GM19395 (cell line): Measurements from ENCODE around the gene RIPOR2.
"Not testable (repeated sequence)": the region's sequence is repeated elsewhere in the genome, so short reads cannot be mapped to it uniquely, and the experiment has no call there.

Experiments
- ATAC-seq: cut with Tn5 transposase; IDR thresholded peaks from one replicate; pipeline ENCODE4 v1.9.1; 2021; ENCODE audit warnings: mild to moderate bottlenecking, moderate library complexity; ENCODE audit not compliant: unreplicated experiment

The RIPOR2 gene

DNA sequence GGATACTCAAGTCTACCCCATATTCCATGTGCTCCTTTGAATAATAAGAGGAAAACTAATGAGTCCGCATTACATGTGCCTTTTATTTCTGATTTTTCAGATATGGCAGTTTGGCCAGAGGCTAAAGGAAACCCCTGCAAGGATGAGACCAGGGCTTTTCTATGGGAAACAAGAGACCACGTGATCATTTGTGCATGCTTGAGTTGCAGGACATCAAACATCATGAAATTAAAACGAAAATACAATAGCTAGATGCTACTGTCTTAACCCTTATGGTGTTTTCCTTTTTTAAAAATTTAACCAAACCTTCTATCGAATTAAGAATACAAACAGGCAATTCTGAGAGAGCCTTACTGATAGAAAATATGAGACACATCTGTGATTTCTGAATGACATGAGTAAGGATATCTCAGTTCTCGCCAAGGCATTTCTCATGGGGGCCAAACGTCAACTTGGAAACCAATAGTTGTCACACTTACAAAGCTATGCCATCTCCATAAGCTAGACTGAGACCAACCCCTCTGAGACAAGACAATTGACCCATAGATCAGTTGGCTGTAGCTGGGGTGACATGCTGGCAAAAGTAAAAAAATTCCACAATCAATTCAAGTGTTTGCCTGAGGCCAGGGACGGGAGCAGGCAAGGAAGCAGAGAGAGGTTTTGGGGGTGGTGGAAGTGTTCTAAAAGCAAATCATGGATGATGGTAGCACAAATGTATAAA, 52.8 kb downstream of the RIPOR2 start:
- no peak for ATAC-seq

DNA sequence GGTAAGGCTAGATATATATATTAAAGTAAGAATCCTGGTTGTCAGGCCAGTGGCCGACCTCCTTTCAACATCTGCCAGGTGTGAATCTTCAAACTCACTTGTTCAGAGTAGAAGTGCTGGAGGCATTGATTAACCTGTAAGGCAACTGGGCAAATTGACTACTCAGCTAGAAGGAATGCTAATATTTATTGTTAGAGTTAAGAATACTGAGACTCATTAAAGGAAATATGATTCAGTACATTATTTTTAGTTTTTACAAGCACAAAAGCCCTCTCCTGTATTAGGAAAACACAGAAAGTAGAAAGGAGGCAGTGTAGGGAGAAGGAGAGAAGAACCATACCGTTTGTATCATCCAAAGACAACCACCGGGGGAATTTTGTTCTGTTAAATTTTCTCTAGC, 53.5 kb downstream of the RIPOR2 start:
- ATAC-seq: no peak

DNA sequence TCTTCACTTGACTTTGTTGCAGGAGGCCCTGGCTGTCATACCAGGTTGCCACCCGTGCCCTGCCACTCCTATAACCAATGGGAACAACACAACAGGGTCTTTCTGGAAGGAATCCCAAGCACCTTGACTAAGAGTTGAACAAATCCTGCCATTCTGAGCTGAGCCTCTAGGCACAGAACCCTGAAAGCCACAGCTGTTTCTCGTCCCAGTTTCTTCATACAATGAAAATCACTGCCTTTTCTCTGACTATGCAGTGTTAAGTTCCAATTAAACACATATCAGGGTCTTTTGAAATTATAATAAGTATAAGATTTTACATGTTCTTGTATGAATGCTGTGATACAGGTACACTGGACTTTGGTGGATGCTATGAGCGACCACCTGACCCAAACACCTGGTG, 54.4 kb downstream of the RIPOR2 start:
- ATAC-seq: no peak

DNA sequence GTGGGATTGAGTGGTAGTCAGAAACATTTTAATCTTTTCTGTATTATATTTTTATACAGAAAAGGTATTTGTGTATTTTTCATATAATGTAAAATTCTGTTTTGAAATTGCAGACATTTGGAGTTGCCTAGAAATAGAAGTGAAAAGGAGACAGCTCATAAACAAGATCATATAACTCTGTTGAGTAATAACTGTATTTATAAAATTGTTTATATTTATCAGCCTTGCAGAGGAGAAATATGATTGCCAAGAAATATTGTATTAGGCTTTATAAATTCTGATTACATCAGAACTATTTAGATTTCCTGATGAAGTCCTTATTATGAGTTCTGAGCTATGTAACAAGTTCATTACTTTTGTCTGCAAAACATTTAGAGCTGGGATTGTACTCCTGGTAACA, 55.3 kb downstream of the RIPOR2 start:
- no peak for ATAC-seq

DNA sequence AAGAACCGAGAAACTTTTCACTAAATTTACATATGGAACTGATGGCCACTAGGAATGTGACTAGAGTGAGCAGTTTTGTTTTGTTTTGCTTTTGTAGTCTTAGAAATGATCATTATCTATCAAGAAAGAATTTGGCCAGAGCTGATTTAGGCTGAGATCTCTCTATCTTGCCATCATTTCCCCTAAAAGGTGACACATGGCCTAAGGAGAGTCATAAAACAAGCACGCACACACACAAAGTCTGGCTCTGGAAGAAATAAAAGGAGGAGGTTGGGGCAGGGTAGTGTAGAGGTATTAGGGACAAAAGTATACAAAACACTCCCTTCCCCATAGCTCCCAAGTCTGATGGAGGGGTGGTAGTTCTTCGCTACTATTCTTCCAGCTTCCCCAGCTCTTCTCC, 56.4 kb downstream of the RIPOR2 start:
- ATAC-seq: no peak

DNA sequence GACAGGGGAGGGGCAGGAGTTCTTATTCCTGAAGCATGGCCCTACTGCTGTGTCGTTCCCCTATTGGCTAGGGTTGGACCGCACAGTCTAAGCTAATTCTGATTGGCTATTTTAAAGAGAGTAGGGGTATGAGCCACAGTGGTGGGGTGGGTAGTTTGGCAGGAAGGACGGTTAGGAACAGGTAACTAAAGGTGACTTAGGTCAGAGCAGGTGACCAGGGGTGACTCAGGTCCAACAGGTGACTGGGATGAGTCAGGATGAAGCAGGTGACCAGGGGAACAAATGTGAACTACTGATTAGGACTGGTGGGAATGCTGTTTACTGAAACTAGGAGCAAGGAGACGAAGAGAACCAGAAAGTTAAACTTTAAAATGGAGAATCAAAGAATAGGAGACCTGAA, 58.0 kb downstream of the RIPOR2 start:
- not testable (repeated sequence) for ATAC-seq

DNA sequence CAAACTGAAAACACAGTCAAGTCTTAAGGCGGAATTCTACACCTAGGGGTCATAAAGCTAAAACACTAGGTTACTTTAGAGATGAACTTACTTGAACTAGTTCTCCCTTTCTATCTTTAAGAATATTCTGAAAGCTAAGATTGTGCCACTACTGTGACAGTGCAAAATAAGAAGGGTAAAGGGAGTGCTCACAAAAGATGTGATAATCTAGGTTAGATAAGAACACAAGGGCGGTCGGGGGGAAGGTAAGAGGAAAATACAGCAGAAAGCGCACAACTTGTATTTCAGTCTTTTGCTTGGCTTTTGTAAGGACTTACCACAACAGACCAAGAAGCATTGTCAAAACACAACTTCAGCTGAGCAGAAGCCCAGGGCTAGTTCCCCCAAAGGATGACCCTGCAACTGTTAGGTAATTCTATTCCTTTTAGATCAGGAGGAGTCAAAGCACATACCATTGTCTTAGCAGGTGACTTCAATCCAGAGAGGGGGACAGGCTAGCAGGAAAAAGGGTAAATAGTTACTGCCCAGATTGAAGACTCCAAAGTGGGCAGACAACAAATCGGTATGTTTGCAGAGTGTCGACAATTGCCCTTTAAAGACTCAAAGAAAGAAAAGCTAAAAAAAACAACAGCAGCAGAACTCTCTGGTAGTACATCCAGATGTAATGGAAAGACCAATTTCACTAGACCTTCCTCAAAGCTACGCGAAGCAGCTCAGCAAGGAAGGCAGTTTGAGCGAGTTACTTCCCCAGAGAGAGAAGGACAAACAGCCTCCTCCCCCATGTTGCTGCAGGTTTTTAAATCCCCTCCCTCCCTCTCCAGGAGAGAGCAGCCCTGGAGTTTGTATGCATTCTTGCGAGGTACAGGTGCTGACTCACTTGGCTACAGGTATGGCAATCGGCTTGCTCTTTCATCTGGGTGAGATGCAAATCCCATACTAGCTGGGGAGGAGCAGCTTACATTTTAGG, 59.0 kb downstream of the RIPOR2 start:
- no peak for ATAC-seq

DNA sequence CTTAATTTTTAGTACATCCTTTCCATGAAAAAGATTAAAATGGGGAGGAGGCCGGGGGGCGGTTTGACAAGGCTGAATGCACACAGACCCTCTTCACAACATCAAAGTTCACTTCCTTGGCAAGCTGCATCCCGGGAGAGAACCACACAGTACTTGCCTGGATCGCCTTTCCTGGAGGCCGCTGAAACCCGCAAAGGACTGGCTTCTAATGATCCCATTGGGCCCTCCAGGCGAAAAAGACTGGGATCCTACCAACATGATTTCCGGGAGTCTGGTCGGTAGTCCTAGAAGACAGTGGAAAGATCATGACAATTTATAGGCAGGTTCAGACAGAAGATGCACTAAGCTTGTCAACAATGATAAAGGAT, 60.2 kb downstream of the RIPOR2 start:
- no peak for ATAC-seq

DNA sequence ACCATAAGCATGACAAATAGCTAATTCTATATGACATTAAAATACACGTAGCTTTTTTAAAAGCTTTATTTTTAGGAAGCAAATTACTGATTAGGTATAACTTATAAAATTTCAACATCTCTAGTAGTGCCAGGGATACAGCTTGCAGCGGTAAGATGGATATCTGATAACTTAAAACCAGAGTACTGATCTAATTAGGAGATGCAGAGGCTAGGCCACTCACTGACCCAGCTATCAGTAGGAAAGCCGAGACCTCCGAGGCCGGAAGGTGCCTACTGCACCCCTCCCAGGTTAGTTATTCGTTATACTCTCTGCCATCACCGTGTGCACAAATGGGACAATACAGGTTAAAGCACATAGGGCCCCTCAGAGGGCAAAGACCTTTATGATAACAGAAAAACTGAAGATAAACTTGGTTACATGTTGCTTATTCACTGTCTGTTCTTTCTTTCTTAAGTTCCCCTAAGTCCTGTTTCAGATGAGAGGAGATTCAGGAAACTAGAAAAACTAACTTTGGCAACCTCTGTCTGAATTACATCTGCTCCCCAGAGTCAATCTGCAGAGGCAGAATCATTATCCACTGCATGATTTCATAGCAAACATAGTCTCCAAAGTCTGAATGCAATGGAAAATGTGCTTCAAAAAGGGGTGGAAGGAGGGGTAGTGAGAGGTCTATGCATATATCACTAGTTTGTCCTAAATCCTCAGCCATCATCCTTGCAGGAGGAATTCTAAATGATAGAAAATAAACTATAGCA, 60.8 kb downstream of the RIPOR2 start:
- no peak for ATAC-seq

DNA sequence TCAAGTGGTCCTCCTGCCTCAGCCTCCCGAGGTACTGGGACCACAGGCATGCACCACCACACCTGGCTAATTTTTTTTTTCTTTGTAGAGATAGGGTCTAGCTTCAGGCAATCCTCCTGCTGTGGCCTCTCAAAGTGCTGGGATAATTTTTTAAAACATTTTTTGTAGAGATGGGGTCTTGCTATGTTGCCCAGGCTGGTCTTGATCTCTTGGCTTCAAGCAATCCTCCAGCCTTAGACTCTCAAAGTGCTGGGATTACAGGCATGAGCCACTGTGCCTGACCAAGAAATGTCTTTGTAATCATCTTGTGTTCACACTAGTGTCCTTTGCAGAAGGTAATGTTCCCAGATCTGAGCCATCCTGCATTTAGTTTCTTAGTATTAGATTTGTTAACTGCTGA, 61.6 kb downstream of the RIPOR2 start:
- ATAC-seq: no peak

DNA sequence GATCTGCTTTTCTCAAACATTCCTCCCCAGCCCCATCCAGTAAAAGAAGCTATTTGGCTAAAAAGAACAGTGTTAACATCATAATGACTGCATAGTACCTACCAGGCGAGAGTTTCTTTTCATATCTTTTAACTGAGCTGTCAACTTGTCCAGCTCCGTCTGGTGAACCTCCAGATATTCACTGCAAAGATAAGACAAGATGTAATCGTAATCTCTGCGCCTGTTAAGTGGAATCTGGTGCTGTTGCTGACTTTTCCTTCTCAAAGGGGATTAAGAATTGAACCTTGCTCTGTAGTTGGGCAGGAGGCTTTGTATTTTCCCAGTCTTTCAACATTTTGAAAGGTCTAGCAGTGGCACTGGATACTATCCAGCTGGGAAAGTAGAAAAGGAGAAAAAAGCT, 63.0 kb downstream of the RIPOR2 start:
- ATAC-seq: no peak

DNA sequence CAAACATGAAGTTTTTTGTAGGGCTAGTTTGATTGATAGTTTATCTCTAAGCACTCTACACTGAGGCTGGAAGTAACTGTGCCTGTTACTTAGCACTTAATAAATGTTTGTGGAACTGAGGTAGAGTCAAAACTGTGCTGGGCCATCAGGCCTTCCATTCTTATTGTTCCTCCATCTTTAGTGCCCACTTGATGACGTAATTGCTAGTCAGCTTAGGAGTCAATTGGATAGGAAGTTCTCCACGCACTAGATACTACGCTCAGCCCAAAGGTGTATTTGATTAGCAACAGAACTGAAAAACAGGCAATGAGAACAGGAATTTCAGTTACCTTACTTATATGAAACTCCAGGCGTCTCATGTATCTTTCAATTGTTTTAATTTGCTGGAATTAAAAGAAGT, 67.0 kb downstream of the RIPOR2 start:
- no peak for ATAC-seq

DNA sequence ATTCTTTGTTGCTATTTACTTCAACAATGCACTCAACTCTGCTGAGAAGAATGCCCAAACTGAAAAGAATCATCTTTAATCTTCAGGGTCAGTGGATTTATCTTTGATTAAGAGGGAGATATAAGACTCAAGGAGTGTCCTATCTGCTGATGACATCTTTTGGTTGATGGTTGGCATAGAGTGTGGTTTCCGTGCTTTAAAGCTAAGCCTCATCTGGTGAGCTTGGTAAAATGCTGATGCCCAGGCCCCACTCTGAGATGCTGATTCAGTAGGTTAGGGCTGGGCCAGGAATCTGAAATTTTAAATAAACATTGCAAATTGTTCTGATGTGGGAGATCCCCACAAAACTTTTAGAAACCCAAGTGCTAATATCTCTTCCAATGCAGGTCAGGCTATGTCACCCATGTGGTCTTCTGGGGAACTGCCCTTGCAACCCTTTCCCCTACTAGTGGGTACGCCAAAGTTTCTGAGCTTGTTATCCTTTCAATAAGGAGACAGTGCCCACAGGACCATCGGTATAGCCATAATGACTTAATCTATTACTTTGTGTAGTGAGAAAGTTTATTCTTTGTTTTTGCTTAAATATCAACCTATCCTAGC, 68.6 kb downstream of the RIPOR2 start:
- ATAC-seq: no peak

DNA sequence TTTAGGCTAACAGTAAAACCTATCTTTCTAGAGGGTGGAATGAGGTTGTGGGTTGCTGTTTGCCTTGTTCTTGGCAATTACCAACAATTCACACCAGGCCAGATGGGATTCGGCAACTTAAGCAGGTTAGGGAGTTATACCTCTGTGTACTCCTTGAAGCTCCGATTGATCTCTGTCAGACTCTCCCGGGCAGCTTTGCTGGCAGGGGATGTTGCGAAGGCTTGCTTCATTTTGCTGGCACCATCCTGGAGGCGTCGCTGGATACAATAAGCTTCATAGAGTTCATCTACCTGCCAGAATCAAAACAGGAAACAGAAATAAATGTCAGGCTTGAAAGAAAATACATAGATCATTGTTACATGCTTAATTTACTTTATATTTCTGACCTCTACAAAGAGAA, 70.6 kb downstream of the RIPOR2 start:
- no peak for ATAC-seq

DNA sequence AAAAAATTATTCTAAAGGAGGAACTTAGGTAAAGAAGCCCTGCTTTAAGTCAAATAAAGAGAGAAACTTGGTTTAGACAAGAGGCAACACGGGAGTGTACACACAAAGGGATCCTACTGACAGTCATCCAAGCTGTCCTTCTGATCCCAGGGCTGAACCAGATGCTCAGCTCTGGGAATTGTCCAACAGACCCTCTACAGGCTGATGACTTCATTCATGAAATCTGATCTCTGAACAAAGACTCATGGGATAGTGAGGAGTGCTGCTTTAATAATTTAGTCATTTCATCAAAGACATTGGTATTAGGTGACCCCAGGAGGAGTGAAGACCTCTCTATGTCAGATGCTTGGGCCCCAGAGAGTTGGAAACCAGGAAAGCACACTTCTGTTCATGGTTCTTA, 71.4 kb downstream of the RIPOR2 start:
- no peak for ATAC-seq

DNA sequence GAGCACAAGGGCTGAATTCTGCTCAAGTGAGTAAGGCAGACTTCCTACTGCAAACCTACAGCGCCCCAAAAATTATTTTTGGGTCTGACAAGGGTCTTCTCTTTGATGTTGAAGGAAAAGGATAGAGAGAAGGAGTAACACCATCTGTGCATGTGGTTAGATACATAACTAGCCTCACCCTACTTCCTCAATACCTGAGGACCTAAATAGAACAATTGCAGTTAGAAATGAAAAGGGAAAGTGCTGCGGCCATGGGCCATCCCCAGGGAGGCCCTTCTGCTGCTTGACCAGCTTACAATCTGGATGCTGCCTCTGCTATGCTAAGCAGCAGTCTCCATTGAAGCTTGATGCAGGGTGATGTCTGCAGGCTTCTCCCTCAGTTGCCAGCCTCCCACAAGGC, 73.8 kb downstream of the RIPOR2 start:
- peak; percentile 73 for ATAC-seq

DNA sequence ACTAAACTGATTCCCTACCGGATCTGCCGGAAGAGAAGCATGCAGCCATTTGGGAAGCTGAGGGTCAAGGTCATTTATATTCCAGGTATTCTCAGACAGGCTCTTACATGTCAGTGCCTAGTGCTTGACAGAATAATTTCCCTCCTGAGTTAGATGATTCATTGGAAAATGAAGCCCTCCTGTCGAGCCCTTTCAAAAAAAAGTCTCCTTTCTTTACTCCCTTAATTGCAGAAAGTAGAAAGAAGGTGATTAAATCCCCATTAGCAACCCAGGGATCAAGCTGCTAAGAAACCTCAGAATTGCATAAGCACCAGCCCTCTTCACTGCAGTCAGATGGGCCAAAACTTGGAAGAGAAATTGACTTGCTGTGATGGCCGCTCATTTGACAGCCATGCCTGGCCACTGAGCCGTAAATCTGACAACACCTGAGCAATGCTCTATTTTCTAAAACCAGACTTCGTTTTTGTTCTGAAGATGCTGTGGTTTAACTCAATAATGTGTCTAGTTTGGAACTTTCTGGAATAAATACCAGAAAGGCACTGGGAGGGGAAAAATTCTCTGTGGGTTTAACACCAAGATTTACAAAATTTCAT, 76.1 kb downstream of the RIPOR2 start:
- no peak for ATAC-seq

DNA sequence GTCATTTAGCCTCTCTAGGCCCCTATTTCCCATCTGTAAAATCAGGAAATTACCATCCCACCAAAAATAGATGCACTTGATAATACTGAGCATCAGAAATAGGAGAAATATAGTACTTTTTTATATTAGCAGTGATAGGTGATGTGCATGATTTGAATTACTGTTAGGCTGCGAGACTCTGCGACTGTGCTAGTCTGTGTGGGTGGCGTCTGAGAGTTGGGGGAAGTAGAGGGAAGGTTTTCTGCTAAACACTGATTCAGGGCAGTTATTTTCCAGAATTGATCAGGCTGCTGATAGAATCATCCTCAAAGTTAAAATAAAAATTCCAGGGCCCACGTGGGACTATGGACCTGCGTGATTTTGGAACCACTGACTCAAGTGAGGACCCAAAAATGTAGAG, 76.6 kb downstream of the RIPOR2 start:
- no peak for ATAC-seq

DNA sequence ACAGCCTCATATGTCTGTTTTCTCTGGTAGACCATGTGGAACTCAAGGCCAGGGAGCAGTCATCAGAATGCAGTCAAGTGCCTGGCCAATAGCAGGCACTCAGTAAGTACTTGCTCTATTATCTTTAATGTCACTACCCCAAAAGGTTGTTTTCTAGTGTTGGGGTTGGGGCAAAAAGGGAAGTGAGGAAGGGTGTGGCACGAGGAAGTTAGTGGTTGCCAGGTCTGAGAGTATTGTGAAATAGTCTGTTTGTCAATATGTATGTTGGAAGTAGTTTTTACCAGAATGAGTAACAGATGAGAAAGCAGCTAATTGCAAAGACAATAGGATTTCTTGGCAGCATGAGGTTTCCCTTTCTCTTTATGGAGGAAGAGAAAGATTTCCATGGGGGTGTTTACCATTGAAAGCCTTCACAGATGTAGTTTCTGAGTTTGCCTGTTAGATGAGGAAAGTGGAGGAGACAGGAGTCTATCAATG, 77.5 kb downstream of the RIPOR2 start:
- ATAC-seq: peak; percentile 74

DNA sequence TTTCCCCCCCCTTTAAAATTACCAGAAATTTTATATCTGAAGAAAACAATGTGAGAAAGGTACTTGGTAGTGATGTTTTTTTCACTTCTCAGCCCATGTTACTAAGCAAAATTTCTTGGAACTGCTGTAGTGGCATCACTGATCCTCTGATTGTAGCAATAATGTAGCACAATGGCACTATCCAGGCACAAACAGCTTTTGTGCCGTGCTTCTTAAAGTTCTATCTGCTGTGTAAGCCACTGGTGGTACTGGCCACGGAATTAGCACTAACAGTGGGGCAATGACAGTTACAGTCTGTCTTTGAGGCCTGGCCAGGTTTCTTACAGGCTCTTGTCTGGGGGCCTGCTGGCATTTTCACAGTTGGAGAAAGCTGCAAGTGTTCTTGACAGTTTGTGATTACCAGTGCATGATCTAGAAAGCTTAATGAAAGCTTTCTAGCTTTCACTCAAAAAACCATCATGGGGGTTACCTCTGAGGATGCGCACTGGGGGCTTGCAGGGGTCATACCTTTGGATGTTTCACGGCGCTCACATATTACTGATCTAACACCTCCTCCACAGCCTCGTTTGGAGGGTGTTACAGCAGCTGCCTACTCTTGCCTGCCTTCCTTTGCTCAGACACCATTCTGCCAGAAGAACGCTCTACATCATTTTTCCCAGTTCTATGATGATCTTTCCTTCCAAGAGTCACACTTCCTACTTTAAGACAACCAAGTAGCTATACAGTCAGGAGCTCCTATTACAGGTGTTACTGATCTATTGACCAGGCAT, 78.7 kb downstream of the RIPOR2 start:
- no peak for ATAC-seq
